ENCODE measurements around the gene TRPM6.
"Not testable (repeated sequence)": the region's sequence is repeated elsewhere in the genome, so short reads cannot be mapped to it uniquely, and the experiment has no call there.

Gene TRPM6, protein sequence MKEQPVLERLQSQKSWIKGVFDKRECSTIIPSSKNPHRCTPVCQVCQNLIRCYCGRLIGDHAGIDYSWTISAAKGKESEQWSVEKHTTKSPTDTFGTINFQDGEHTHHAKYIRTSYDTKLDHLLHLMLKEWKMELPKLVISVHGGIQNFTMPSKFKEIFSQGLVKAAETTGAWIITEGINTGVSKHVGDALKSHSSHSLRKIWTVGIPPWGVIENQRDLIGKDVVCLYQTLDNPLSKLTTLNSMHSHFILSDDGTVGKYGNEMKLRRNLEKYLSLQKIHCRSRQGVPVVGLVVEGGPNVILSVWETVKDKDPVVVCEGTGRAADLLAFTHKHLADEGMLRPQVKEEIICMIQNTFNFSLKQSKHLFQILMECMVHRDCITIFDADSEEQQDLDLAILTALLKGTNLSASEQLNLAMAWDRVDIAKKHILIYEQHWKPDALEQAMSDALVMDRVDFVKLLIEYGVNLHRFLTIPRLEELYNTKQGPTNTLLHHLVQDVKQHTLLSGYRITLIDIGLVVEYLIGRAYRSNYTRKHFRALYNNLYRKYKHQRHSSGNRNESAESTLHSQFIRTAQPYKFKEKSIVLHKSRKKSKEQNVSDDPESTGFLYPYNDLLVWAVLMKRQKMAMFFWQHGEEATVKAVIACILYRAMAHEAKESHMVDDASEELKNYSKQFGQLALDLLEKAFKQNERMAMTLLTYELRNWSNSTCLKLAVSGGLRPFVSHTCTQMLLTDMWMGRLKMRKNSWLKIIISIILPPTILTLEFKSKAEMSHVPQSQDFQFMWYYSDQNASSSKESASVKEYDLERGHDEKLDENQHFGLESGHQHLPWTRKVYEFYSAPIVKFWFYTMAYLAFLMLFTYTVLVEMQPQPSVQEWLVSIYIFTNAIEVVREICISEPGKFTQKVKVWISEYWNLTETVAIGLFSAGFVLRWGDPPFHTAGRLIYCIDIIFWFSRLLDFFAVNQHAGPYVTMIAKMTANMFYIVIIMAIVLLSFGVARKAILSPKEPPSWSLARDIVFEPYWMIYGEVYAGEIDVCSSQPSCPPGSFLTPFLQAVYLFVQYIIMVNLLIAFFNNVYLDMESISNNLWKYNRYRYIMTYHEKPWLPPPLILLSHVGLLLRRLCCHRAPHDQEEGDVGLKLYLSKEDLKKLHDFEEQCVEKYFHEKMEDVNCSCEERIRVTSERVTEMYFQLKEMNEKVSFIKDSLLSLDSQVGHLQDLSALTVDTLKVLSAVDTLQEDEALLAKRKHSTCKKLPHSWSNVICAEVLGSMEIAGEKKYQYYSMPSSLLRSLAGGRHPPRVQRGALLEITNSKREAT (N-terminal part only)

GRCh38 chr9:74887041-74887980 lies at the start of gene TRPM6:
TSS of gene TRPM6 (minus strand) at chr9:74887921. CDS start at chr9:74887856, 65 bp downstream.
- no peak for FAIRE-seq
- no peak for DNase-seq (ENCODE audit: insufficient read length, low spot score)

DNA sequence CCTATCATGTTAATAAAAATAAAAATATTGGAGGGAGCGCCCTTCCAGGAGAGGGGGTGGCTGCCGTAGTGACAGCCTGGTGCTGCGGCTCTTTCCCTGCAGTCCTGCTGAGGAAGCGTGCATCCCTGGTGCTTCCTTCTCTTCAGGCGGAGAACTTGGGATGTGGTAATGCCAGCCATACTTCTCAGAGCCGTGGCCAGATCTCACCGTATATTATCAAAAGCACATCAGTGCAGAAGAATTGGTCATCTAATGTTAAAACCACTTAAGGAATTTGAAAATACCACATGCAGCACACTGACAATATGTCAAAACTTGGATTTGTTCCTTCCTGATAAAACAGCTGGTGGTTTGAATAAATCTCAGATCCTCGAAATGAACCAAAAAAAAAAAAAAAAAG lies 47.3 kb upstream of the TRPM6 start:
- DNase-seq (ENCODE audit: insufficient read length, low spot score) (no peak), FAIRE-seq (no peak)

DNA sequence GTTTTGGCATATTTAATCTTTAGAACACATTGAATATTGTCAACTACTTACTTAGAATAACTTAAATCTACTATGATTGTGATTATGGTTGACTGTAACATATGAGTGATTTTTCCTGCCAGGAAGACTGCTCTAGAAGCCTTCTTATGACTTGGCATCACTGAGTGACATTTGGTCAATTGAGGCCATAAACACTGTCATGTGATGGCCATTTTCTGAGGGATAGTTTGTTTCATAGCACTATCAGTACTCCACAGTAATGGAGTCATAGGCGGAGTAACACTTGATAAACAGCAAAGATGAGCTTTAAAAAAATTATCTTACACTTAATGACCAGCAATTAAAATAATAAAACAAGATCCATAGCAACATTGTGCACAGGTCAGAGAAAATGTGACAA lies 34.0 kb upstream of the TRPM6 start:
- no peak for DNase-seq (ENCODE audit: insufficient read length, low spot score)
- FAIRE-seq: no peak

DNA sequence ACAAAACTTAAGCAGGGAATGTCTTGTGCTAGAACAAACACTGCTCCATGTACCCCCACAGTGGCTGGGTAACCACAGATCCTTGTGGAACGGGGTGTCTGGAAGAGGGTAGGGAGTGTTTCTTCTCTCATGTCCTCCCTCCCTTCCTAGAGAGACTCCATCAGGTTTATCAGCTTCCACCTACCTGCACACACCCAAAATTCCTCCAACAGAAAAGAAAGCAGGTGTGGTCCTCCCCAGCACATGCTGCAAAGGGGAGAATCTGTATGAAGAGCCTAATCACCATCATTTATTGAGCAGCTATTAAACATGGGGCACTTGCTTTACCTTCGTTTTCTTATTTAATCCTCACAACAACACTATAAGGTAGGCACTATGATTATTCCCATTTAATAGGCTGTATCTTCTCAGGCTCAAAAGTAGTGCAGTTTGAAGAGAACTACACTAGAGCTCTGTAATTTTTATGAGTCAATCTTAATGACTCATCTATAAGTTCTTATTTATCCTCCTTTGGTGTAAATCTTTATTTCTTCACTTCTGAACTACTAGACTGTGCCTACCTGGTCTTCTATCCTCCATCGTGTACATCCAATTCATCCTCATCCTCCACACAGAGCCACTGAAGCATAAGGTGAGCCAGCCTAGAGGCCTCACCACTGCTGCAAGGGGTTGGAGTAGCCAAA lies 33.4 kb upstream of the TRPM6 start:
- no peak for DNase-seq (ENCODE audit: insufficient read length, low spot score)

GRCh38 chr9:74910036-74910435 lies 22.3 kb upstream of the TRPM6 start:
- no peak for FAIRE-seq
- DNase-seq (ENCODE audit: insufficient read length, low spot score): no peak

More for the DNA sequence above, 33.4 kb upstream of the TRPM6 start:
- no peak for FAIRE-seq

GRCh38 chr9:74908665-74909064 lies 20.9 kb upstream of the TRPM6 start:
- FAIRE-seq (no peak), DNase-seq (ENCODE audit: insufficient read length, low spot score) (no peak)

DNA sequence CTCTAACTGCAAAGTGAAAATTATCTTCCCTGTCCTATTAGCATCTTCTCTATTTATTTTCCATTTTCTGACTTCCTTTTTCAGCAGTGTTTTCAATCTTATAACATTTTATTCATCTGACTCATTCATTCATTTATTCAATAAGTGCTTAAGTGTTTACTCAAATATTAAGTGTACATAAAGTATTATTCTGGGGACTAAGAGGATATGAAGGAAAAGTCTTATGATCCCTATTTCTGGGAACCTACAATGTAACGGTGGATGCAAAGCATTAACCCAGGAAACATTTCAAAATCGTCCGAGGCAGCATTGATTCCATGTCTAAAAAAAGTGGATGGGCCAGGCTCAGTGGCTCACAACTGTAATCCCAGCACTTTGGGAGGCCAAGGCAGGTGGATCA lies 19.4 kb upstream of the TRPM6 start:
- no peak for FAIRE-seq
- DNase-seq (ENCODE audit: insufficient read length, low spot score): no peak

DNA sequence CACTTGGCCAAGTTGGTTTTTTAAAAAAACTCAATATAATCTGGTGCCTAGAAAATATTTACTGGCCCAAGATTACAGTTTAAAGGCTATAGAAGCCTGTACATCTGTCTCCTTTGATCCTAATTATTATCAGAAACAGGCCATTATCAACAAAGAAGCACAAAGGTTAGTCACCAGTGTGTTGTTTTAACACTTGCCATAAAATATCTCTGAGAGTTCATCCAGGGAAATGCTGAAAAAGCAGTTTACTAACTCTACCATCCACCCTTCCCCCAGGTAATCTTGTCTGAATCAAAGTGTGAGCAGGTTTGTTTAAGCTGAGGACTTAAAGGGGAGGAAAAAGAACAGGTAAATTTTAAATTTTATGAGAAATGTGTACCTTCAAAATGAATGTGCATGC lies 13.3 kb upstream of the TRPM6 start:
- DNase-seq (ENCODE audit: insufficient read length, low spot score) (no peak), FAIRE-seq (no peak)

DNA sequence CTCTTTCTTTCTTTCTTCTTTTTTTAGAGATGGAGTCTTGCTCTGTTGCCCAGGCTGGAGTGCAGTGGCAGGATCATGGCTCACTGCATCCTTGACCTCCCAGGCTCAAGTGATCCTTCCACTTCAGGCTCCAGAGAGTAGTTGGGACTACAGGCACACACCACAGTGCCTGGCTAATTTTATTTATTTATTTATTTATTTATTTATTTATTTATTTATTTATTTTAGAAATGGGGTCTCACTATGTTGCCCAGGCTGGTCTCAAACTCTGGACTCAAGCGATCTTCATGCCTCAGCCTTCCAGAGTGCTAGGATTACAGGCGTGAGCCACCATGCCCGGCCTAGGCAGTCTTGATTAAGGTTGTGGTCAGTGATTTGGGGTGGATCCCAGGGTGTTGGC lies 728 bp upstream of the TRPM6 start:
- not testable (repeated sequence) for DNase-seq (ENCODE audit: insufficient read length, low spot score); FAIRE-seq

DNA sequence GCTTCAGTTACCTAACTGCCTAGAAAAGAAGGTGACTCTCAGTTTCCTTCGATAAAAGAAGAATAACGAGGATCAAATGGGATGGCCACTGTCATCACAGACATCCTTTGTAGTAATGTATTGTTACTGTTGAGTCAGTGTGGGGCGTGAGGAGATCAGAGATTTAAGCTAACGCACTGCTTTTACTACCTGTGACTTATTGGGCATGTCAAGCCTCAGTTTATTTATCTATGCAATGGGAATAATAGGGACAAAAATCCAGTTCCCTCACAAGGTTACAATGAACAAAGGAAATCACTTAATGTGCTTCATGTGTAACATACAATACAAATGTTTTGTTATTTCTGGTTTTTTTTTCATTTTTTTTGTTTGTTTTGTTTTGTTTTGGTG lies 255 bp upstream of the TRPM6 start:
- FAIRE-seq (no peak), DNase-seq (ENCODE audit: insufficient read length, low spot score) (no peak)

DNA sequence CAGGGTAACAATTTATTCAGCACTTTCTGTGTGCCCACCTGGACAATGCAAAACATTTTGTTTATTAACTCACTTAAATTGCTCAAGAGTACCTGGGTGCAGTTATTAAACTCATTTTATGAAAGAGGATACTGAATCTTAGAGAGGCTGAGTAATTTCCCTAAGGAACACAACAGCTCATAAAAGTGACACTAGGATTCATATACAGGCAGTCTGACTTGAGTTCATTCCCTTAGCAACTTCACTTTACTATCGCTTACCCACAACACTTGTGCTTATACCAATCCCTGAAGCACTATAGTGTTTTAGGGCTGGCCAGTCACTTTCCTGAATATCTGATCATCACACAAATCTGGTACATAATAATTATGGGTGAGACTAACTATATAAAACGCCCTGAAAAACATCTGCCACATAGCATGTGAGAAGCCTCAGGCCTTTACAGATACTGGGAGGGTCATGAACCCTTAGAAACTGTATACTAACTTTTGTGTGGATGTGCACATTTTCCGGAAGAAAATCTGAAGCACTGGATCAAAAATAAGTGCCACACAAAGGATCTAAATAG lies 11.3 kb downstream of the TRPM6 start:
- DNase-seq (ENCODE audit: insufficient read length, low spot score) (no peak), FAIRE-seq (no peak)

DNA sequence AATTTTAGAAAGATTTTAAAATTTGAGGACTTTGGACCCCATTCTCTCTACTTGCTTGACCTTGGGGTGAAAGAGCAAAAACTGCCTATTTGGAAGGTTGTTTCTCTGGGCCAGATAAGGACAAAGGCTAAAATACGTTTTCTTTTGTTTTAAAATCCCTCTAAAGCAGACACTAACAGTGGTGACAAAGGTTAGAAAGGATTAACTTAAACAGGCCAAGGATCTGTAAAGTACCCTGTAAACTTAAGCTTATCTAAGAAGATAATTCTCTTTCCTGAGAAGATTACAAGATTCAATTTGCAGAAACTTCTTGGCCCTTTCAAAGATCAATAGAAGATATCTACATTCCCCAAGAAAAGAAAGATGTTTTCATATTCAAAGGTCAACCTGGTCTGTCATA lies 12.1 kb downstream of the TRPM6 start:
- no peak for FAIRE-seq
- no peak for DNase-seq (ENCODE audit: insufficient read length, low spot score)

- DNase-seq (ENCODE audit: insufficient read length, low spot score) (no peak), FAIRE-seq (no peak)
These were observed 13.5 kb downstream of the TRPM6 start for GRCh38 chr9:74874220-74874619.

DNA sequence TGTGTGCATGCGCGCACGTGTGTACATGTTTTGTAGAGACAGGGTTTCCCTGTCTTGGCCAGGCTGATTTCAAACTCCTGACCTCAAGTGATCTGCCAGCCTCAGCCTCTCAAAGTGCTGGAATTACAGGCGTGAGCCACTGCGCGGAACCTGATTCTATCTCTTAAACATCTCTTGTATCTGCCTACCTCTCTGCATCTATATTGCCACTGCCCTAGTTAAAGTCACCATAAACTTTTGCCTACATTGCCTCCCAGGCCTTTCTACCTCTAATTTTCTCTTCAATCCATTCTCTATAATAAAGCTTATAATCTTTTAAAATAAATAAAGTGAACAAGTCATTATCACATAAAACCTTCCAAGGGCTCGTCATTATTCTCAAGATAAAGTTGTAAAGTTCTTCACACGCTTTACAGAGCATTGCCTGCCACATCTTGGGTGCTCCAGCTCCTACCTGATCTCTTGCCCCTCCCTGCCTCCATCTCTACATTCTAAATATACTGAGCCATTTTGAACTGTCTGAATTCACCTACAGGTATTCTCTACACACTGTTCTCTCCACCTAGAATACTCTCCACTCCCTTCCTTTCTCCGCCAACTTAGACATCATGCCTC lies 15.0 kb downstream of the TRPM6 start:
- no peak for FAIRE-seq

DNA sequence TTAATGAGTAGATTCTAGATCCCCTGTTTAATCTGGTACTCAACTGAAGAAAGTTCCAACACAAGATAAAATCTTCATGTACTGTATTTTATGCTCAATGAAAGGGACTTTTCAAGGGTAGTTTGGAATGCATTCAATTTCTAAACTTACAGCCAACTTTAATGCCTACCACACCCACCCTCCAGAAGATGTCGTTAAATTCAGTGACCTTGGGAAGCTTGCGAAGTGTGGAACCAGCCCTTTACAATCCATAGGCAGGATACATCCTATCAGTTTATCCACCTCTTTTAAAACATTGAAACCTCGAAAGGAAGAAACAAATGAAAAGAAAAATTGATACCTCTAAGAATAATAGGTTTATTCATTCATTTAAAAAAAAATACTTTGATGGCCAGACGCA lies 20.2 kb downstream of the TRPM6 start:
- no peak for DNase-seq (ENCODE audit: insufficient read length, low spot score)
- FAIRE-seq: no peak

More for the DNA sequence above, 15.0 kb downstream of the TRPM6 start:
- DNase-seq (ENCODE audit: insufficient read length, low spot score): no peak

DNA sequence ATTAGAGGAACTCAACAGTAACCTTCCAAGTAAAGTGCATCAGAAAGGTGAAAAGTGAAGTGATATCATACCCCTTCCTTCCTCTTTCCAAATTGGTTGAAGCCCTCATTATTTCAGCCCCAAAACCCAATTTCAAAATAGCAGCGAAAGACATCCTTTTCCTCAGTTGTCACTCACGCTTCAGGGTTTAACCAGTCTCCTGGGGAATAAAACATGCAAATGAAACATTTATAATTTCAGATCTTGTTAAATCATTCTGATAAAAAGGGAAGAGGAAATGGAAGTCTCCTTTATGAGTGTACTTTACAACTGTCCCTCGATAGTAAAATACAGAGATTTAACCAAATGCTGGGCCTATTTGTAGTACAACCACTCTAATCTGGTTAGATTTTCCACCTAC lies 22.5 kb downstream of the TRPM6 start:
- no peak for DNase-seq (ENCODE audit: insufficient read length, low spot score)
- FAIRE-seq: no peak

DNA sequence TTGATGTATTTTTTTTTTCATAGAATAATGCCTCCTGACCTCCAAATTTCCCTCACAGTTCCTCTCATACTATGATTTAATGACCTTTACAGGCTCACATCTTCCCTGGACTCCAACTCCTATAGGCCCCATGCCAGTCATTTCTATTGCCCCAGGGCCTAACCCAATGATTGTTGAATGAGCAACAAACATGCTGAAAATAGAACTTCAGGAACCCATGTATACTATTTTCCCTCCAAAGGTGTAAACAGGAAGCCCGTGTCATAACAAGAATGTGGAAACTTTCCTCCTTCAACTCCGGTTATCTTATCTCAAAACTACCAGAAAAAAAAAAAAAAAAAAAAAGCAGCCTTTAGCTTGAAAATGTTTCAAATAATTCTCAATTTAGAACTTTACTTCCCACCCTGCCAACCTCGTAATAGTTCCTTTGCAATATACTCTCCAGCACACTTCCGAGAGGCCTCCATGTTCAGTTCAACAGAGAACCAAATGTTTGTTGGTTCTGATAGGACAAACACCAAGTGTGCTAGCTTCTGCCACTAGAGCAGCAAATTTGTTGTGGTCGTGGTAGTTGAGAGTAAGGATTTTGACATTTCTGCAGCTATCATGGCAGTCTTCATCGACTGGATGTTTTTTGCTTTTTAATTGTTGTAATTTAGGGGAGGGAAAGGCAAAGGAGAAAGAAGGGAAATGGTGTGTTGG lies 25.8 kb downstream of the TRPM6 start:
- FAIRE-seq: no peak
- DNase-seq (ENCODE audit: insufficient read length, low spot score): no peak

DNA sequence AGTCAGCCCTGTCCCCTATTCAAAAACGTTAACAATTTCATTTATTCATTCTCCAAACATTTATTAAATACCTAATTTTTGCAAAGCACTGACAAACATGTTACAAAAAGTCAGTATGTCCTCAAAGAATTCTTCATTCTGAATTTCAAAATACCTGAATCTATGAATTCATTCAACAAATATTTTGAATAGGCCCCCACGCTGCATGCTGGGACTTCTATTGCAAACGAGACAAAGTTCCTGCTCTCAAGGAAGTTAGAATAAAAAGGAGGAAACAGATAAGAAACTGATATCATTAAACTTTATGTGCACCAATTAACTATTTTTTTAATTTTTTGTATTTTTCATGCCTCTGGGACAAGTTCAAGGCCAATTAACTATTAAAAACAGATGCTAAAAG lies 26.6 kb downstream of the TRPM6 start:
- FAIRE-seq (no peak), DNase-seq (ENCODE audit: insufficient read length, low spot score) (no peak)

Measured in GM19239 (cell line).